T-helper 22 cell (primary cell): ENCODE measurements around the gene CCNT2.
"Not testable (repeated sequence)": the region's sequence is repeated elsewhere in the genome, so short reads cannot be mapped to it uniquely, and the experiment has no call there.

Source experiments
- DNase-seq: peaks from one replicate; pipeline ENCODE4 v3.0.0-alpha.2; 2020; ENCODE audit warnings: low read depth

Gene CCNT2

GRCh38 chr2:134919341-134920210 lies 954 bp downstream of the CCNT2 start:
- DNase-seq = peak; percentile 7

- no peak for DNase-seq
Measured at GRCh38 chr2:134924912-134925311, 6.3 kb downstream of the CCNT2 start.

GRCh38 chr2:134926231-134926931 lies 7.8 kb downstream of the CCNT2 start:
- DNase-seq = no peak

GRCh38 chr2:134927195-134927594 lies 8.6 kb downstream of the CCNT2 start:
- DNase-seq = no peak

- no peak for DNase-seq
Measured at GRCh38 chr2:134932864-134933526, 14.4 kb downstream of the CCNT2 start.

- DNase-seq = no peak
Measured at GRCh38 chr2:134933732-134934131, 15.1 kb downstream of the CCNT2 start.

- no peak for DNase-seq
Measured at GRCh38 chr2:134934150-134934549, 15.5 kb downstream of the CCNT2 start.

- DNase-seq = no peak
Measured at GRCh38 chr2:134934641-134935040, 16.0 kb downstream of the CCNT2 start.

- no peak for DNase-seq
Measured at GRCh38 chr2:134936691-134937090, 18.1 kb downstream of the CCNT2 start.

GRCh38 chr2:134943540-134943939 lies 24.9 kb downstream of the CCNT2 start:
- DNase-seq = no peak

GRCh38 chr2:134944975-134945374 lies 26.4 kb downstream of the CCNT2 start:
- DNase-seq = no peak

GRCh38 chr2:134946073-134946472 lies 27.5 kb downstream of the CCNT2 start:
- no peak for DNase-seq

GRCh38 chr2:134949981-134950708 lies 31.5 kb downstream of the CCNT2 start:
- no peak for DNase-seq

- no peak for DNase-seq
Measured at GRCh38 chr2:134950886-134951285, 32.3 kb downstream of the CCNT2 start.

GRCh38 chr2:134952608-134953007 lies 34.0 kb downstream of the CCNT2 start:
- no peak for DNase-seq

- DNase-seq = no peak
Measured at GRCh38 chr2:134954065-134954464, 35.4 kb downstream of the CCNT2 start.

GRCh38 chr2:134955744-134956143 lies 37.1 kb downstream of the CCNT2 start:
- no peak for DNase-seq

GRCh38 chr2:134957477-134957876 lies 38.9 kb downstream of the CCNT2 start:
- DNase-seq = no peak

GRCh38 chr2:134967166-134967565 lies 48.5 kb downstream of the CCNT2 start:
- DNase-seq = not testable (repeated sequence)

- DNase-seq = no peak
Measured at GRCh38 chr2:134973241-134974138, 54.9 kb downstream of the CCNT2 start.
